ENCODE measurements around the gene AQP6. TPM values are rescaled to one million over a fixed set of nuclear protein-coding genes. Genes with fewer than 3 reads are reported as not detected.

Gene AQP6
- total RNA-seq, 1 experiment from 2014 or later: 0.31 TPM

DNA sequence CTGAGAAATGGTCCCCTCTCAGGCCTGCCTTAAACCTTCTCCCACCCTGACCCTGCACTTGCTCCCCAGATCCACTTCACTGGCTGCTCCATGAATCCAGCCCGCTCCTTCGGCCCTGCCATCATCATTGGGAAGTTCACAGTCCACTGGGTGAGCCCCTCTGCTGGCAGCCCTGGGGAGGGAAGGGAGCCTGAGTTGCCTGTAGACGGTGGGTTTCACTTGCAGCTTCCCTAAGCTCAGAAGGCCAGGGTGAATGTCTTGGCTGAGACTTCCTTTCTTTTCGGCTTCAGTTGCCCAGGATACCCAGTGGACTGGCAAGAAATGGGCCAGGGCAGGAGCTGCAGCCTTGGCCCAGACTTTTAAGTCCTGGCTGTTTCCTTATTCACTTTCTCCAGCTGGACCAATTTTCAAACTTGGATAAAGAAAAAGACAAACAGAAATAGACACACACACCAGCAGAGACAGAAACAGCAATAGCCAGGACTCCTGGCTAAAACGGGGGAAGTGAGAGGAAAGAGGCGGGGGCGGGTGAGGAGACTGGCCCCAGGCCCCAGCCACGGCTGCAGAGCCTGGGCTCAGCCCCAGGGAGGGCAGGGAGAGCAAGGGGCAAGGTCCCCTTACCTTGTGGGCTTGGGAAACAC lies 2.0 kb downstream of the AQP6 start:
- intact Hi-C loops (cut with micrococcal nuclease; ENCODE audit: unreplicated experiment): no loop called here
- no peaks in the 10 kb centered on the region for H3K36me3 ChIP-seq (ENCODE audit: control insufficient read depth, insufficient read depth, low read length)
- no peak overlapping the region for H3K27ac ChIP-seq (ENCODE audit: low read length)
- H3K4me3 ChIP-seq (ENCODE audit: low read depth in 2 of 2, low read length in 2 of 2): no peak overlapping the region
- no peak for DNase-seq (ENCODE audit: low read depth, low spot score)
- no peaks in the 10 kb centered on the region for H3K9me3 ChIP-seq (ENCODE audit: control insufficient read depth, insufficient read depth, low read depth, low read length)
- no peak for ATAC-seq
- TF ChIP-seq SIN3A (IDR thresholded peaks at IDR 0.05; ENCODE audit: borderline replicate concordance, insufficient read depth, low read depth, low read length): no peak
- TF ChIP-seq, protein P1, sequence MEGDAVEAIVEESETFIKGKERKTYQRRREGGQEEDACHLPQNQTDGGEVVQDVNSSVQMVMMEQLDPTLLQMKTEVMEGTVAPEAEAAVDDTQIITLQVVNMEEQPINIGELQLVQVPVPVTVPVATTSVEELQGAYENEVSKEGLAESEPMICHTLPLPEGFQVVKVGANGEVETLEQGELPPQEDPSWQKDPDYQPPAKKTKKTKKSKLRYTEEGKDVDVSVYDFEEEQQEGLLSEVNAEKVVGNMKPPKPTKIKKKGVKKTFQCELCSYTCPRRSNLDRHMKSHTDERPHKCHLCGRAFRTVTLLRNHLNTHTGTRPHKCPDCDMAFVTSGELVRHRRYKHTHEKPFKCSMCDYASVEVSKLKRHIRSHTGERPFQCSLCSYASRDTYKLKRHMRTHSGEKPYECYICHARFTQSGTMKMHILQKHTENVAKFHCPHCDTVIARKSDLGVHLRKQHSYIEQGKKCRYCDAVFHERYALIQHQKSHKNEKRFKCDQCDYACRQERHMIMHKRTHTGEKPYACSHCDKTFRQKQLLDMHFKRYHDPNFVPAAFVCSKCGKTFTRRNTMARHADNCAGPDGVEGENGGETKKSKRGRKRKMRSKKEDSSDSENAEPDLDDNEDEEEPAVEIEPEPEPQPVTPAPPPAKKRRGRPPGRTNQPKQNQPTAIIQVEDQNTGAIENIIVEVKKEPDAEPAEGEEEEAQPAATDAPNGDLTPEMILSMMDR (IDR thresholded peaks at IDR 0.05): no peak
- TF ChIP-seq, protein P2, sequence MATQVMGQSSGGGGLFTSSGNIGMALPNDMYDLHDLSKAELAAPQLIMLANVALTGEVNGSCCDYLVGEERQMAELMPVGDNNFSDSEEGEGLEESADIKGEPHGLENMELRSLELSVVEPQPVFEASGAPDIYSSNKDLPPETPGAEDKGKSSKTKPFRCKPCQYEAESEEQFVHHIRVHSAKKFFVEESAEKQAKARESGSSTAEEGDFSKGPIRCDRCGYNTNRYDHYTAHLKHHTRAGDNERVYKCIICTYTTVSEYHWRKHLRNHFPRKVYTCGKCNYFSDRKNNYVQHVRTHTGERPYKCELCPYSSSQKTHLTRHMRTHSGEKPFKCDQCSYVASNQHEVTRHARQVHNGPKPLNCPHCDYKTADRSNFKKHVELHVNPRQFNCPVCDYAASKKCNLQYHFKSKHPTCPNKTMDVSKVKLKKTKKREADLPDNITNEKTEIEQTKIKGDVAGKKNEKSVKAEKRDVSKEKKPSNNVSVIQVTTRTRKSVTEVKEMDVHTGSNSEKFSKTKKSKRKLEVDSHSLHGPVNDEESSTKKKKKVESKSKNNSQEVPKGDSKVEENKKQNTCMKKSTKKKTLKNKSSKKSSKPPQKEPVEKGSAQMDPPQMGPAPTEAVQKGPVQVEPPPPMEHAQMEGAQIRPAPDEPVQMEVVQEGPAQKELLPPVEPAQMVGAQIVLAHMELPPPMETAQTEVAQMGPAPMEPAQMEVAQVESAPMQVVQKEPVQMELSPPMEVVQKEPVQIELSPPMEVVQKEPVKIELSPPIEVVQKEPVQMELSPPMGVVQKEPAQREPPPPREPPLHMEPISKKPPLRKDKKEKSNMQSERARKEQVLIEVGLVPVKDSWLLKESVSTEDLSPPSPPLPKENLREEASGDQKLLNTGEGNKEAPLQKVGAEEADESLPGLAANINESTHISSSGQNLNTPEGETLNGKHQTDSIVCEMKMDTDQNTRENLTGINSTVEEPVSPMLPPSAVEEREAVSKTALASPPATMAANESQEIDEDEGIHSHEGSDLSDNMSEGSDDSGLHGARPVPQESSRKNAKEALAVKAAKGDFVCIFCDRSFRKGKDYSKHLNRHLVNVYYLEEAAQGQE (IDR thresholded peaks at IDR 0.05; ENCODE audit: insufficient read depth in 1 of 2, low read depth in 2 of 2, low read length in 1 of 2): no peak
- TF ChIP-seq TCF7L2 (IDR thresholded peaks at IDR 0.05; ENCODE audit: low read depth, low read length): no peak
- no peak for TF ChIP-seq POLR2AphosphoS5 (IDR thresholded peaks at IDR 0.05; ENCODE audit: low read depth, low read length)
- ChIA-PET CTCF (interaction anchor here (0.5 to 1.0 kb wide), 4 partner anchors 64 to 108 kb away, joined by 3 to 13 read pairs (median 4); no protein-coding TSS in a partner anchor), POLR2A (no interaction called here)
- H3K4me1 ChIP-seq (ENCODE audit: control insufficient read depth, insufficient read depth, low read length): peaks cover 17% of the 10 kb centered on the region; the same call in 1 of the 2 replicates
- in situ Hi-C loops (cut with HindIII; ENCODE audit: low pct_unique_long_range_greater_than_20kb, low sequenced_read_pairs): no loop called here
- no TSS peak for BruUV-seq (replicated peaks)
- no peaks in the 10 kb centered on the region for H3K27me3 ChIP-seq (ENCODE audit: control insufficient read depth, insufficient read depth, low read length)

DNA sequence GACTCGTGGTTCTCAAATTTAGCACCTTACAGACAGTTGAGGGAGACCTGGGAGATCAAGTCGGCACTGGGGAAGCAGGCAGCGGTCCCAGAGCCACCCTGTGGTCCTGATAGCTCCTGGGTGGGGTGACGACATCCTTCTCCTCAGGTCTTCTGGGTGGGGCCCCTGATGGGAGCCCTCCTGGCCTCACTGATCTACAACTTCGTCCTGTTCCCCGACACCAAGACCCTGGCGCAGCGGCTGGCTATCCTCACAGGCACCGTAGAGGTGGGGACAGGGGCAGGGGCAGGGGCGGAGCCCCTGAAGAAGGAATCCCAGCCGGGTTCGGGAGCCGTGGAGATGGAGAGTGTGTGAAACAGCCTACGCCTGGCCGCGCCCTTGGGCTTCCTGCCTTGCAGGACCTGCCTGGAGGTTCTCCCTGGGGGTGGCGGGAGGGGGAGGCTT lies 2.6 kb downstream of the AQP6 start:
- Histone ChIP-seq H3K4me3 (ENCODE audit: low read depth in 2 of 2, low read length in 2 of 2) (no peak overlapping the region), H3K27me3 (ENCODE audit: control insufficient read depth, insufficient read depth, low read length) (no peaks in the 10 kb centered on the region), H3K9me3 (ENCODE audit: control insufficient read depth, insufficient read depth, low read depth, low read length) (no peaks in the 10 kb centered on the region), H3K27ac (ENCODE audit: low read length) (no peak overlapping the region), H3K36me3 (ENCODE audit: control insufficient read depth, insufficient read depth, low read length) (no peaks in the 10 kb centered on the region), H3K4me1 (ENCODE audit: control insufficient read depth, insufficient read depth, low read length) (peaks cover 17% of the 10 kb centered on the region; the same call in 1 of the 2 replicates)
- no peak for ATAC-seq
- no peak for DNase-seq (ENCODE audit: low read depth, low spot score)
- ChIA-PET CTCF (no interaction called here), POLR2A (no interaction called here)
- intact Hi-C loops (cut with micrococcal nuclease; ENCODE audit: unreplicated experiment): no loop called here
- no peak for TF ChIP-seq SIN3A (IDR thresholded peaks at IDR 0.05; ENCODE audit: borderline replicate concordance, insufficient read depth, low read depth, low read length)
- TF ChIP-seq, protein P1 (IDR thresholded peaks at IDR 0.05): no peak
- no peak for TF ChIP-seq TCF7L2 (IDR thresholded peaks at IDR 0.05; ENCODE audit: low read depth, low read length)
- TF ChIP-seq, protein P2 (IDR thresholded peaks at IDR 0.05; ENCODE audit: insufficient read depth in 1 of 2, low read depth in 2 of 2, low read length in 1 of 2): no peak
- no peak for TF ChIP-seq POLR2AphosphoS5 (IDR thresholded peaks at IDR 0.05; ENCODE audit: low read depth, low read length)
- BruUV-seq (replicated peaks): no TSS peak
- in situ Hi-C loops (cut with HindIII; ENCODE audit: low pct_unique_long_range_greater_than_20kb, low sequenced_read_pairs): no loop called here

Measured in Panc1 (cell line).